WTC11 (cell line): ENCODE results near the gene GPC6. TPM values are rescaled to one million over a fixed set of nuclear protein-coding genes. Genes with fewer than 3 reads are reported as not detected.
A peak's percentile ranks its signal among the peaks of the same experiment; 100 is the strongest.

Experiments
- ATAC-seq: fragments of 200-7000 bp; cut with Tn5 transposase; 2 replicates; pipeline ENCODE4 v1.10.0; 2021; ENCODE audit warnings: mild to moderate bottlenecking, moderate library complexity
- CTCF ChIA-PET: fragments of 300-600 bp; sonication (Branson Sonifier 250); formaldehyde crosslinking; loops from one replicate; lab custom pipeline; 2021; ENCODE audit warnings: antibody characterized with exemption; lab: Charles Lee
- POLR2A ChIA-PET: fragments of 350-600 bp; sonication (Branson Sonifier 250); formaldehyde crosslinking; loops from one replicate; lab custom pipeline; 2021; ENCODE audit warnings: antibody characterized with exemption; lab: Charles Lee
- DNase-seq: peaks from one replicate; pipeline ENCODE4 v3.0.0; 2021; ENCODE audit warnings: low spot score
- H3K27ac Mint-ChIP-seq: 2 replicates; pipeline ENCODE4 v1.8.0; 2021; ENCODE audit warnings: mixed read lengths
- H3K27me3 Mint-ChIP-seq: 2 replicates; pipeline ENCODE4 v1.8.0; 2021; ENCODE audit warnings: low read depth, mild to moderate bottlenecking, moderate library complexity, mixed read lengths
- H3K36me3 Mint-ChIP-seq: 2 replicates; pipeline ENCODE4 v1.8.0; 2021; ENCODE audit warnings: mixed read lengths
- H3K4me1 Mint-ChIP-seq: 2 replicates; pipeline ENCODE4 v1.8.0; 2022; ENCODE audit warnings: mixed read lengths
- H3K4me3 Mint-ChIP-seq: 2 replicates; pipeline ENCODE4 v1.8.0; 2021; ENCODE audit warnings: mild to moderate bottlenecking, moderate library complexity, mixed read lengths
- H3K9me3 Mint-ChIP-seq: 2 replicates; pipeline ENCODE4 v1.8.0; 2021; ENCODE audit warnings: mixed read lengths
- CREM ChIP-seq: sonication (generic); formaldehyde crosslinking; IDR thresholded peaks from 2 replicates; pipeline ENCODE4 v1.8.1; 2022; ENCODE audit warnings: mild to moderate bottlenecking, missing genetic modification reagents, moderate library complexity
- E2F1 ChIP-seq: sonication (generic); formaldehyde crosslinking; IDR thresholded peaks from 2 replicates; pipeline ENCODE4 v1.8.0; 2022; ENCODE audit warnings: mild to moderate bottlenecking, missing genetic modification reagents
- EMX1 ChIP-seq: fragments of 250-450 bp; sonication (Bioruptor Pico); IDR thresholded peaks from 2 replicates; pipeline ENCODE4 v1.8.0; 2021; ENCODE audit warnings: mild to moderate bottlenecking
- FOXP4 ChIP-seq: sonication (generic); formaldehyde crosslinking; IDR thresholded peaks from 2 replicates; pipeline ENCODE4 v1.8.0; 2022; ENCODE audit warnings: mild to moderate bottlenecking, missing genetic modification reagents
- HMGA2 ChIP-seq: fragments of 250-450 bp; sonication (Bioruptor Pico); IDR thresholded peaks from 2 replicates; pipeline ENCODE4 v1.4.0; 2021; ENCODE audit warnings: mild to moderate bottlenecking, moderate library complexity
- NFATC4 ChIP-seq: fragments of 250-450 bp; sonication (Bioruptor Pico); IDR thresholded peaks from 2 replicates; pipeline ENCODE4 v1.9.0; 2021; ENCODE audit warnings: mild to moderate bottlenecking
- NFYB ChIP-seq: sonication (generic); formaldehyde crosslinking; conservative IDR thresholded peaks from 2 replicates; pipeline ENCODE4 v1.8.0; 2022; ENCODE audit warnings: low read depth, missing genetic modification reagents
- NR1H2 ChIP-seq: sonication (generic); formaldehyde crosslinking; IDR thresholded peaks from 2 replicates; pipeline ENCODE4 v1.9.0; 2021; ENCODE audit warnings: mild to moderate bottlenecking, moderate library complexity, missing genetic modification reagents
- NR2C2 ChIP-seq: sonication (generic); formaldehyde crosslinking; IDR thresholded peaks from 2 replicates; pipeline ENCODE4 v1.8.0; 2022; ENCODE audit warnings: mild to moderate bottlenecking, missing genetic modification reagents
- SMAD4 ChIP-seq: sonication (generic); formaldehyde crosslinking; IDR thresholded peaks from 2 replicates; pipeline ENCODE4 v1.8.0; 2022; ENCODE audit warnings: mild to moderate bottlenecking, missing genetic modification reagents
- TCF7 ChIP-seq: sonication (generic); formaldehyde crosslinking; IDR thresholded peaks from 2 replicates; pipeline ENCODE4 v1.8.0; 2022; ENCODE audit warnings: mild to moderate bottlenecking, low read depth, missing genetic modification reagents, moderate library complexity
- ZNF219 ChIP-seq: sonication (generic); formaldehyde crosslinking; IDR thresholded peaks from 2 replicates; pipeline ENCODE4 v1.8.0; 2023; ENCODE audit warnings: missing genetic modification reagents, mild to moderate bottlenecking, borderline replicate concordance
- ZNF423 ChIP-seq: fragments of 250-450 bp; sonication (Bioruptor Pico); IDR thresholded peaks from 2 replicates; pipeline ENCODE4 v2.1.2; 2022; ENCODE audit warnings: mild to moderate bottlenecking, moderate library complexity
- ZNF425 ChIP-seq: fragments of 250-450 bp; sonication (Bioruptor Pico); conservative IDR thresholded peaks from 2 replicates; pipeline ENCODE4 v1.9.0; 2021; ENCODE audit warnings: mild to moderate bottlenecking
- ZNF671 ChIP-seq: fragments of 250-450 bp; sonication (Bioruptor Pico); IDR thresholded peaks from 2 replicates; pipeline ENCODE4 v1.8.0; 2021; ENCODE audit warnings: mild to moderate bottlenecking
- total RNA-seq: library from RNA; stranded (reverse); gene quantifications from 3 replicates; pipeline ENCODE4 v1.2.3, GENCODE V29; 2021
- TF ChIP-seq, protein P1 (sequence below): fragments of 250-450 bp; sonication (Bioruptor Pico); IDR thresholded peaks from 2 replicates; pipeline ENCODE4 v1.9.0; 2021; ENCODE audit warnings: mild to moderate bottlenecking, borderline replicate concordance
- TF ChIP-seq, protein P2 (sequence below): sonication (generic); formaldehyde crosslinking; conservative IDR thresholded peaks from 2 replicates; pipeline ENCODE4 v1.8.1; 2022; ENCODE audit warnings: mild to moderate bottlenecking, missing genetic modification reagents
- TF ChIP-seq, protein P3 (sequence below): sonication (generic); formaldehyde crosslinking; IDR thresholded peaks from 2 replicates; pipeline ENCODE4 v1.8.1; 2023; ENCODE audit warnings: mild to moderate bottlenecking, missing genetic modification reagents, borderline replicate concordance

GPC6 gene
- total RNA-seq, 1 experiment from 2014 or later, result 19.5 TPM

- TF ChIP-seq, protein P1, sequence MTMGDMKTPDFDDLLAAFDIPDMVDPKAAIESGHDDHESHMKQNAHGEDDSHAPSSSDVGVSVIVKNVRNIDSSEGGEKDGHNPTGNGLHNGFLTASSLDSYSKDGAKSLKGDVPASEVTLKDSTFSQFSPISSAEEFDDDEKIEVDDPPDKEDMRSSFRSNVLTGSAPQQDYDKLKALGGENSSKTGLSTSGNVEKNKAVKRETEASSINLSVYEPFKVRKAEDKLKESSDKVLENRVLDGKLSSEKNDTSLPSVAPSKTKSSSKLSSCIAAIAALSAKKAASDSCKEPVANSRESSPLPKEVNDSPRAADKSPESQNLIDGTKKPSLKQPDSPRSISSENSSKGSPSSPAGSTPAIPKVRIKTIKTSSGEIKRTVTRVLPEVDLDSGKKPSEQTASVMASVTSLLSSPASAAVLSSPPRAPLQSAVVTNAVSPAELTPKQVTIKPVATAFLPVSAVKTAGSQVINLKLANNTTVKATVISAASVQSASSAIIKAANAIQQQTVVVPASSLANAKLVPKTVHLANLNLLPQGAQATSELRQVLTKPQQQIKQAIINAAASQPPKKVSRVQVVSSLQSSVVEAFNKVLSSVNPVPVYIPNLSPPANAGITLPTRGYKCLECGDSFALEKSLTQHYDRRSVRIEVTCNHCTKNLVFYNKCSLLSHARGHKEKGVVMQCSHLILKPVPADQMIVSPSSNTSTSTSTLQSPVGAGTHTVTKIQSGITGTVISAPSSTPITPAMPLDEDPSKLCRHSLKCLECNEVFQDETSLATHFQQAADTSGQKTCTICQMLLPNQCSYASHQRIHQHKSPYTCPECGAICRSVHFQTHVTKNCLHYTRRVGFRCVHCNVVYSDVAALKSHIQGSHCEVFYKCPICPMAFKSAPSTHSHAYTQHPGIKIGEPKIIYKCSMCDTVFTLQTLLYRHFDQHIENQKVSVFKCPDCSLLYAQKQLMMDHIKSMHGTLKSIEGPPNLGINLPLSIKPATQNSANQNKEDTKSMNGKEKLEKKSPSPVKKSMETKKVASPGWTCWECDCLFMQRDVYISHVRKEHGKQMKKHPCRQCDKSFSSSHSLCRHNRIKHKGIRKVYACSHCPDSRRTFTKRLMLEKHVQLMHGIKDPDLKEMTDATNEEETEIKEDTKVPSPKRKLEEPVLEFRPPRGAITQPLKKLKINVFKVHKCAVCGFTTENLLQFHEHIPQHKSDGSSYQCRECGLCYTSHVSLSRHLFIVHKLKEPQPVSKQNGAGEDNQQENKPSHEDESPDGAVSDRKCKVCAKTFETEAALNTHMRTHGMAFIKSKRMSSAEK (CRISPR knock-in tag), result no peak
- TF ChIP-seq ZNF671 (no peak), ZNF425 (no peak), FOXP4 (CRISPR knock-in tag) (no peak), E2F1 (no peak), CREM (no peak), ZNF423 (CRISPR knock-in tag) (no peak), TCF7 (no peak)
- TF ChIP-seq, protein P2, sequence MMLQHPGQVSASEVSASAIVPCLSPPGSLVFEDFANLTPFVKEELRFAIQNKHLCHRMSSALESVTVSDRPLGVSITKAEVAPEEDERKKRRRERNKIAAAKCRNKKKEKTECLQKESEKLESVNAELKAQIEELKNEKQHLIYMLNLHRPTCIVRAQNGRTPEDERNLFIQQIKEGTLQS (CRISPR knock-in tag), result no peak
These were observed 562.5 kb downstream of the GPC6 start (continued) for GRCh38 chr13:93789058-93789457.

DNA sequence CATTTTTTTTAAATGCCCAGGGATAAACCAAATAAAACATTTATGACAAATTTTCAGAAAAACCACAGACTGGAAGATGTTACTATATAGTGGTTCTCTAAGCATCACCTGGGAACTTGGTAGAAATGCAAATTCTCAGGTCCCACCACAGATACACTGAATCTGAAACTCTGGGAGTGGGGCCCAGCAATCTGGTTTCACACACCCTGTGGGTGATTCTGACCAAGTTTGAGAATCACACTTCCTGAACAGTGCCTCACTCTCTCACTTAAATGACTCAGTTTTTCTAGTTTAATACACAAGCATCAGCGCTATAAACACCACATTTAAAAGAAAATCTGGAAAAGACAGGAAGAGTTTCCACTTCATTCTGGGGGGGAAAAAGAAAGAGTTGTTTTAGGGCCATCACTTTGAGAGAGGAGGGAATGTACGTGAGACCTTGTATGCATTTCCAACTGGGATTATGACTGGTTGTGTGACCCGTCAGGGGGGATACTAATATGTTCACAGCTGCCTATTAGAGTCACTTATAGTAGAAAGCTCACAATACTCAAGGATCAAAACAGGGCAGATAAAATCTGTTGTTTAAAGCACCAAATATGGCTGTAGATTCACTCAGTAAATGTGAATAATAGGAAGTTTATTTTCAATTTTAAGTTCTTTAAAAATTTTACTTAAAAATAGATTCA lies 567.7 kb downstream of the GPC6 start:
- Mint-ChIP-seq H3K9me3 (no peaks in the 10 kb centered on the region), H3K36me3 (no peaks in the 10 kb centered on the region), H3K27me3 (no peaks in the 10 kb centered on the region), H3K4me3 (no peak overlapping the region), H3K27ac (peak overlapping the region; percentile 43), H3K4me1 (peaks cover 21% of the 10 kb centered on the region)
- ATAC-seq, result no peak
- ChIA-PET POLR2A (no interaction called here), CTCF (no interaction called here)
- TF ChIP-seq CREM (no peak), FOXP4 (CRISPR knock-in tag) (no peak)
- DNase-seq, result no peak

DNA sequence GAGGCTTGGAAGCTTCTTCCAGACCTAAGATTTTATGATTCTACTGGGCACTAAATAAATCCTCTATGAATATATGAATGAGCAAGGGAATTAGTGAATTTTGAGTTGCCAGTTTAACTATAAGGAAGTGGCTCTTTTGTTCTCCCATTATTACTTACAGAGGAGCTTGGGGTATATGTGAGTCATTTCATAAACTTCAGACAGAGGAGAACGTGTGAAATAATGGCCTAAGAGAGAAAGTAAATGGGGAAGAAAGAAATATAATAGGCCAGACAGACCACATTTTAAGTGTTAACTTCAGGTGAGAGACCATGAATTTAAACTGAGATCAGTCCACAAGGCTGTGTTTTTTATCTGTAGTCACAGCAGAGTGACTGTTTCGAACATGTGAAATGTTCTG lies 570.9 kb downstream of the GPC6 start:
- Mint-ChIP-seq H3K27me3 (no peaks in the 10 kb centered on the region), H3K9me3 (no peaks in the 10 kb centered on the region), H3K27ac (no peak overlapping the region), H3K36me3 (no peaks in the 10 kb centered on the region), H3K4me1 (peaks cover 12% of the 10 kb centered on the region), H3K4me3 (no peak overlapping the region)
- no peak for DNase-seq
- ChIA-PET POLR2A (no interaction called here), CTCF (no interaction called here)
- ATAC-seq, result no peak
- TF ChIP-seq NR1H2 (CRISPR knock-in tag) (no peak), NR2C2 (no peak), SMAD4 (CRISPR knock-in tag) (no peak), HMGA2 (CRISPR knock-in tag) (no peak), EMX1 (CRISPR knock-in tag) (no peak), ZNF219 (CRISPR knock-in tag) (no peak), NFATC4 (CRISPR knock-in tag) (no peak), NFYB (CRISPR knock-in tag) (no peak)
- TF ChIP-seq, protein P3, sequence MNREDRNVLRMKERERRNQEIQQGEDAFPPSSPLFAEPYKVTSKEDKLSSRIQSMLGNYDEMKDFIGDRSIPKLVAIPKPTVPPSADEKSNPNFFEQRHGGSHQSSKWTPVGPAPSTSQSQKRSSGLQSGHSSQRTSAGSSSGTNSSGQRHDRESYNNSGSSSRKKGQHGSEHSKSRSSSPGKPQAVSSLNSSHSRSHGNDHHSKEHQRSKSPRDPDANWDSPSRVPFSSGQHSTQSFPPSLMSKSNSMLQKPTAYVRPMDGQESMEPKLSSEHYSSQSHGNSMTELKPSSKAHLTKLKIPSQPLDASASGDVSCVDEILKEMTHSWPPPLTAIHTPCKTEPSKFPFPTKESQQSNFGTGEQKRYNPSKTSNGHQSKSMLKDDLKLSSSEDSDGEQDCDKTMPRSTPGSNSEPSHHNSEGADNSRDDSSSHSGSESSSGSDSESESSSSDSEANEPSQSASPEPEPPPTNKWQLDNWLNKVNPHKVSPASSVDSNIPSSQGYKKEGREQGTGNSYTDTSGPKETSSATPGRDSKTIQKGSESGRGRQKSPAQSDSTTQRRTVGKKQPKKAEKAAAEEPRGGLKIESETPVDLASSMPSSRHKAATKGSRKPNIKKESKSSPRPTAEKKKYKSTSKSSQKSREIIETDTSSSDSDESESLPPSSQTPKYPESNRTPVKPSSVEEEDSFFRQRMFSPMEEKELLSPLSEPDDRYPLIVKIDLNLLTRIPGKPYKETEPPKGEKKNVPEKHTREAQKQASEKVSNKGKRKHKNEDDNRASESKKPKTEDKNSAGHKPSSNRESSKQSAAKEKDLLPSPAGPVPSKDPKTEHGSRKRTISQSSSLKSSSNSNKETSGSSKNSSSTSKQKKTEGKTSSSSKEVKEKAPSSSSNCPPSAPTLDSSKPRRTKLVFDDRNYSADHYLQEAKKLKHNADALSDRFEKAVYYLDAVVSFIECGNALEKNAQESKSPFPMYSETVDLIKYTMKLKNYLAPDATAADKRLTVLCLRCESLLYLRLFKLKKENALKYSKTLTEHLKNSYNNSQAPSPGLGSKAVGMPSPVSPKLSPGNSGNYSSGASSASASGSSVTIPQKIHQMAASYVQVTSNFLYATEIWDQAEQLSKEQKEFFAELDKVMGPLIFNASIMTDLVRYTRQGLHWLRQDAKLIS (CRISPR knock-in tag), result no peak
